ENCODE results near the gene BIN2. TPM values are rescaled to one million over a fixed set of nuclear protein-coding genes. Genes with fewer than 3 reads are reported as not detected.
"Not testable (repeated sequence)": the region's sequence is repeated elsewhere in the genome, so short reads cannot be mapped to it uniquely, and the experiment has no call there.

BIN2 gene
- polyA plus RNA-seq, 4 donors, result 2.4 to 4.0 (median 3.3) TPM

- no peak for DNase-seq (ENCODE audit: low read depth in 4 of 4, low spot score in 3 of 4)
Observed at GRCh38 chr12:51346581-51346980, 22.6 kb upstream of the BIN2 start, which contains the start of gene CELA1. TSS of gene CELA1 (minus strand) at chr12:51346679. CDS start at chr12:51346638, 41 bp downstream.

GRCh38 chr12:51345681-51346080 is 21.7 kb upstream of the BIN2 start:
- DNase-seq (ENCODE audit: low read depth in 4 of 4, low spot score in 3 of 4), result no peak

GRCh38 chr12:51343201-51343600 is 19.2 kb upstream of the BIN2 start:
- DNase-seq (ENCODE audit: low read depth in 4 of 4, low spot score in 3 of 4), result no peak

- no peak for DNase-seq (ENCODE audit: low read depth in 4 of 4, low spot score in 3 of 4)
Observed at GRCh38 chr12:51342416-51342815, 18.4 kb upstream of the BIN2 start.

- peak; percentile 46 to 59 (median 52) for DNase-seq (ENCODE audit: low read depth in 4 of 4, low spot score in 3 of 4)
Observed at GRCh38 chr12:51341251-51342007, 17.5 kb upstream of the BIN2 start.

- no peak for DNase-seq (ENCODE audit: low read depth in 4 of 4, low spot score in 3 of 4)
Observed at GRCh38 chr12:51339750-51340149, 15.8 kb upstream of the BIN2 start.

GRCh38 chr12:51337336-51337735 is 13.4 kb upstream of the BIN2 start:
- not testable (repeated sequence) for DNase-seq (ENCODE audit: low read depth in 4 of 4, low spot score in 3 of 4)

GRCh38 chr12:51335931-51336330 is 12.0 kb upstream of the BIN2 start:
- no peak for DNase-seq (ENCODE audit: low read depth in 4 of 4, low spot score in 3 of 4)

GRCh38 chr12:51334764-51335163 is 10.8 kb upstream of the BIN2 start:
- no peak for DNase-seq (ENCODE audit: low read depth in 4 of 4, low spot score in 3 of 4)

- no peak for DNase-seq (ENCODE audit: low read depth in 4 of 4, low spot score in 3 of 4)
Observed at GRCh38 chr12:51333536-51333935, 9.6 kb upstream of the BIN2 start.

GRCh38 chr12:51330186-51330585 is 6.2 kb upstream of the BIN2 start:
- no peak for DNase-seq (ENCODE audit: low read depth in 4 of 4, low spot score in 3 of 4)

GRCh38 chr12:51329742-51330141 is 5.8 kb upstream of the BIN2 start:
- DNase-seq (ENCODE audit: low read depth in 4 of 4, low spot score in 3 of 4), result no peak

GRCh38 chr12:51328587-51328986 is 4.6 kb upstream of the BIN2 start:
- no peak for DNase-seq (ENCODE audit: low read depth in 4 of 4, low spot score in 3 of 4)

- DNase-seq (ENCODE audit: low read depth in 4 of 4, low spot score in 3 of 4), result no peak
Observed at GRCh38 chr12:51326698-51327439, 2.9 kb upstream of the BIN2 start.

GRCh38 chr12:51324953-51325352 is 979 bp upstream of the BIN2 start:
- DNase-seq (ENCODE audit: low read depth in 4 of 4, low spot score in 3 of 4), result no peak

- DNase-seq (ENCODE audit: low read depth in 4 of 4, low spot score in 3 of 4), result no peak
Observed at GRCh38 chr12:51323317-51323960, 535 bp downstream of the BIN2 start.

- no peak for DNase-seq (ENCODE audit: low read depth in 4 of 4, low spot score in 3 of 4)
Observed at GRCh38 chr12:51322452-51322851, 1.5 kb downstream of the BIN2 start.

GRCh38 chr12:51321882-51322281 is 2.1 kb downstream of the BIN2 start:
- DNase-seq (ENCODE audit: low read depth in 4 of 4, low spot score in 3 of 4), result no peak

- no peak for DNase-seq (ENCODE audit: low read depth in 4 of 4, low spot score in 3 of 4)
Observed at GRCh38 chr12:51320695-51321320, 3.2 kb downstream of the BIN2 start.

- DNase-seq (ENCODE audit: low read depth in 4 of 4, low spot score in 3 of 4), result no peak
Observed at GRCh38 chr12:51320311-51320694, 3.7 kb downstream of the BIN2 start.

Measured in left renal pelvis (tissue), 4 donors.